HepG2 (cell line): ENCODE data around the gene PSMB11. TPM values are rescaled to one million over a fixed set of nuclear protein-coding genes. Genes with fewer than 3 reads are reported as not detected.

Source experiments
- ATF6 ChIP-seq: sonication (generic); formaldehyde crosslinking; conservative IDR thresholded peaks from 2 replicates; pipeline ENCODE4 v1.4.0; 2020; ENCODE audit warnings: missing genetic modification reagents
- ATM ChIP-seq: fragments of 450-650 bp; IDR thresholded peaks from 2 replicates; pipeline ENCODE4 v1.7.1; 2017; ENCODE audit warnings: mild to moderate bottlenecking, borderline replicate concordance
- ATRX ChIP-seq: sonication (generic); formaldehyde crosslinking; IDR thresholded peaks from 2 replicates; pipeline ENCODE4 v1.4.0; 2020; ENCODE audit warnings: missing genetic modification reagents, borderline replicate concordance
- CEBPG ChIP-seq: IDR thresholded peaks from 2 replicates; pipeline ENCODE4 v1.6.1; 2016
- DNMT1 ChIP-seq: sonication (generic); formaldehyde crosslinking; IDR thresholded peaks from 2 replicates; pipeline ENCODE4 v1.5.1; 2020; ENCODE audit warnings: mild to moderate bottlenecking, missing genetic modification reagents
- E2F2 ChIP-seq: sonication (generic); formaldehyde crosslinking; IDR thresholded peaks from 2 replicates; pipeline ENCODE4 v1.4.0; 2020; ENCODE audit warnings: missing genetic modification reagents, borderline replicate concordance
- EP300 ChIP-seq, 3 experiments: sonication (generic) in 1 of 3; formaldehyde crosslinking in 1 of 3; IDR thresholded peaks; 2 replicates each; pipeline versions ENCODE4 v1.5.1 to v1.6.1; 2011 to 2020; ENCODE audit warnings: low read depth in 2 of 3, low read length in 2 of 3, borderline replicate concordance in 1 of 3, improper control_type of control experiment in 1 of 3, mild to moderate bottlenecking in 1 of 3, missing genetic modification reagents in 1 of 3, moderate library complexity in 1 of 3
- FOSL1 ChIP-seq: sonication (generic); formaldehyde crosslinking; IDR thresholded peaks from 2 replicates; pipeline ENCODE4 v1.9.0; 2021; ENCODE audit warnings: missing genetic modification reagents, borderline replicate concordance
- HDAC1 ChIP-seq: sonication (generic); formaldehyde crosslinking; IDR thresholded peaks from 2 replicates; pipeline ENCODE4 v1.5.1; 2020; ENCODE audit warnings: mild to moderate bottlenecking, missing genetic modification reagents
- HNF1A ChIP-seq, 2 experiments: sonication (generic) in 1 of 2; formaldehyde crosslinking in 1 of 2; IDR thresholded peaks; 2 replicates each; pipeline versions ENCODE4 v1.4.0 to v1.6.1; 2016 to 2020; ENCODE audit warnings: borderline replicate concordance in 1 of 2, low read depth in 1 of 2, mild to moderate bottlenecking in 1 of 2, missing genetic modification reagents in 1 of 2
- HNRNPUL1 ChIP-seq: fragments of 200-400 bp; formaldehyde crosslinking; IDR thresholded peaks from 2 replicates; pipeline ENCODE4 v1.6.1; 2017; ENCODE audit warnings: low read depth, mild to moderate bottlenecking, low read length, moderate library complexity
- KLF12 ChIP-seq: sonication (generic); formaldehyde crosslinking; IDR thresholded peaks from 2 replicates; pipeline ENCODE4 v1.4.0; 2020; ENCODE audit warnings: missing genetic modification reagents, borderline replicate concordance
- NFIC ChIP-seq: IDR thresholded peaks from 2 replicates; pipeline ENCODE4 v1.6.1; 2012; ENCODE audit warnings: mild to moderate bottlenecking, low read length, inconsistent platforms
- PRPF4 ChIP-seq: fragments of 200-400 bp; formaldehyde crosslinking; IDR thresholded peaks from 2 replicates; pipeline ENCODE4 v1.6.1; 2016; ENCODE audit warnings: low read length, low read depth; ENCODE audit not compliant: poor library complexity, severe bottlenecking
- SKI ChIP-seq: fragments of 450-650 bp; IDR thresholded peaks from one replicate; pipeline ENCODE4 v1.6.1; 2018; ENCODE audit warnings: mild to moderate bottlenecking; ENCODE audit not compliant: partially characterized antibody
- TAF15 ChIP-seq: fragments of 200-400 bp; formaldehyde crosslinking; IDR thresholded peaks from one replicate; pipeline ENCODE4 v1.6.1; 2018; ENCODE audit warnings: mild to moderate bottlenecking, low read depth, low read length; ENCODE audit not compliant: poor library complexity, severe bottlenecking
- YEATS4 ChIP-seq: sonication (generic); formaldehyde crosslinking; IDR thresholded peaks from 2 replicates; pipeline ENCODE4 v1.4.0; 2020; ENCODE audit warnings: missing genetic modification reagents, borderline replicate concordance
- ZNF234 ChIP-seq: sonication (generic); formaldehyde crosslinking; conservative IDR thresholded peaks from 2 replicates; pipeline ENCODE4 v1.5.1; 2020; ENCODE audit warnings: mild to moderate bottlenecking, missing genetic modification reagents
- ZNF556 ChIP-seq: sonication (generic); formaldehyde crosslinking; IDR thresholded peaks from 2 replicates; pipeline ENCODE4 v1.4.0; 2020; ENCODE audit warnings: mild to moderate bottlenecking, missing genetic modification reagents, borderline replicate concordance
- ZNF563 ChIP-seq: sonication (generic); formaldehyde crosslinking; IDR thresholded peaks from 2 replicates; pipeline ENCODE4 v1.8.0; 2022; ENCODE audit warnings: mild to moderate bottlenecking, moderate library complexity, missing genetic modification reagents
- ZNF577 ChIP-seq: sonication (generic); formaldehyde crosslinking; IDR thresholded peaks from 2 replicates; pipeline ENCODE4 v1.4.0; 2020; ENCODE audit warnings: mild to moderate bottlenecking, low read depth, missing genetic modification reagents, borderline replicate concordance
- ZNF629 ChIP-seq: sonication (generic); formaldehyde crosslinking; conservative IDR thresholded peaks from 2 replicates; pipeline ENCODE4 v1.5.0; 2020; ENCODE audit warnings: missing genetic modification reagents
- polyA plus RNA-seq, 8 experiments: library from polyadenylated mRNA; depleted of rRNA in 3 of 8; stranded (reverse) in 7 of 8; unstranded in 1 of 8; fragments of >200 nt; fragmentation: Illumina TruSeq in 4 of 8; extraction: Trizol in 4 of 8; gene quantifications; 2 replicates each; pipeline versions ENCODE4 v1.2.1 to v1.2.3, GENCODE V29; 2011 to 2016; ENCODE audit warnings: low read depth in 4 of 8, missing spikeins in 1 of 8, mixed read lengths in 1 of 8; ENCODE audit not compliant: insufficient read depth in 1 of 8
- total RNA-seq, 5 experiments: library from RNA; depleted of rRNA; stranded (reverse); fragments of >200 nt; fragmentation: Illumina TruSeq; extraction: Trizol; gene quantifications; 2 replicates each; pipeline ENCODE4 v1.2.3, GENCODE V29; 2016; ENCODE audit warnings: low read depth in 1 of 5

Gene PSMB11
- total and polyA plus RNA-seq, 2 of the 13 experiments (the other 11 are each of a cell fraction or from before 2014, with no cell fraction given), result not detected

GRCh38 chr14:22994762-22995275, 47.2 kb upstream of the PSMB11 start (continued):
- TF ChIP-seq ZNF629 (CRISPR knock-in tag) (no peak), SKI (no peak), ZNF234 (no peak), HDAC1 (CRISPR knock-in tag) (no peak), NFIC (no peak), ATF6 (no peak), ZNF556 (CRISPR knock-in tag) (no peak; the same call in 1 of the 2 replicates), ATRX (CRISPR knock-in tag) (no peak), HNF1A (IDR thresholded peaks at IDR 0.05; ENCODE audit: low read depth) (no peak), HNF1A (CRISPR knock-in tag; IDR thresholded peaks at IDR 0.05; ENCODE audit: borderline replicate concordance) (no peak), KLF12 (CRISPR knock-in tag) (no peak; the same call in 1 of the 2 replicates), ZNF577 (CRISPR knock-in tag) (0 out of 2 replicates have a peak, but pooled peaks have one; percentile 29), HNRNPUL1 (no peak), PRPF4 (no peak), CEBPG (peak; percentile 10; the same call in 1 of the 2 replicates), ATM (no peak), E2F2 (CRISPR knock-in tag) (no peak), ZNF563 (CRISPR knock-in tag) (no peak), YEATS4 (no peak), EP300 (IDR thresholded peaks at IDR 0.05; ENCODE audit: low read depth in 2 of 2, low read length in 2 of 2) (no peak), EP300 (CRISPR knock-in tag; IDR thresholded peaks at IDR 0.05; ENCODE audit: borderline replicate concordance) (0 out of 2 replicates have a peak, but pooled peaks have one; percentile 16), DNMT1 (CRISPR knock-in tag) (0 out of 2 replicates have a peak, but pooled peaks have one; percentile 60), FOSL1 (CRISPR knock-in tag) (no peak), TAF15 (no peak)
